Nephron progenitor cell (in vitro differentiated cells): ENCODE measurements around the gene IL6ST.
A peak's percentile ranks its signal among the peaks of the same experiment; 100 is the strongest.

Source experiments
- DNase-seq: peaks from one replicate; pipeline ENCODE4 v3.0.0; 2021
- H3K27ac Mint-ChIP-seq: 2 replicates; pipeline ENCODE4 v1.8.0; 2021; ENCODE audit warnings: mild to moderate bottlenecking, moderate library complexity, mixed read lengths
- H3K27me3 Mint-ChIP-seq: 2 replicates; pipeline ENCODE4 v1.8.0; 2021; ENCODE audit warnings: mild to moderate bottlenecking, low read depth, mixed read lengths; ENCODE audit not compliant: poor library complexity
- H3K36me3 Mint-ChIP-seq: 2 replicates; pipeline ENCODE4 v1.8.0; 2021; ENCODE audit warnings: low read depth, mixed read lengths
- H3K4me1 Mint-ChIP-seq: 2 replicates; pipeline ENCODE4 v1.8.0; 2021; ENCODE audit warnings: mixed read lengths
- H3K4me3 Mint-ChIP-seq: 2 replicates; pipeline ENCODE4 v1.8.0; 2021; ENCODE audit warnings: mild to moderate bottlenecking, moderate library complexity, mixed read lengths
- H3K9me3 Mint-ChIP-seq: 2 replicates; pipeline ENCODE4 v1.8.0; 2021; ENCODE audit warnings: mild to moderate bottlenecking, moderate library complexity, mixed read lengths
- TF ChIP-seq, protein P1 (sequence below): fragments of 200-600 bp; sonication (generic); IDR thresholded peaks from 2 replicates; pipeline ENCODE4 v1.5.0; 2021; ENCODE audit warnings: antibody characterized with exemption

Gene IL6ST

DNA sequence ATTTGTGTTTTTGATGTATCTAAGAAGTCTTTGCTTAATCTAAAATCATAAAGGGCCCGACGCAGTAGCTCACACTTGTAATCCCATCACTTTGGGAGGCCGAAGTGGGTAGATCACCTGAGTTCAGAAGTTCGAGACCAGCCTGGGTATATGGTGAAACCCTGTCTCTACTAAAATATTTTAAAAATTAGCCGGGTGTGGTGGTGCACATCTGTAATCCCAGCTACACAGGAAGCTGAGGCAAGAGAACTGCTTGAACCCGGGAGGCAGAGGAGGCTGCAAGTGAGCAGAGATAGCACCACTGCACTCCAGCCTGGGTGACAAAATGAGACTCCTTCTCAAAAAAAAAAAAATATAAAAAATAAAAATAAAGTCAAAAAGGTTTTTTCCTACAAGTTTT is 9.6 kb downstream of the IL6ST start:
- peaks cover 23% of the 10 kb centered on the region for H3K36me3 Mint-ChIP-seq
- H3K4me3 Mint-ChIP-seq, result no peak overlapping the region
- no peak overlapping the region for H3K27ac Mint-ChIP-seq
- peaks cover 11% of the 10 kb centered on the region for H3K4me1 Mint-ChIP-seq
- no peak for DNase-seq
- H3K27me3 Mint-ChIP-seq, result no peaks in the 10 kb centered on the region
- TF ChIP-seq, protein P1, sequence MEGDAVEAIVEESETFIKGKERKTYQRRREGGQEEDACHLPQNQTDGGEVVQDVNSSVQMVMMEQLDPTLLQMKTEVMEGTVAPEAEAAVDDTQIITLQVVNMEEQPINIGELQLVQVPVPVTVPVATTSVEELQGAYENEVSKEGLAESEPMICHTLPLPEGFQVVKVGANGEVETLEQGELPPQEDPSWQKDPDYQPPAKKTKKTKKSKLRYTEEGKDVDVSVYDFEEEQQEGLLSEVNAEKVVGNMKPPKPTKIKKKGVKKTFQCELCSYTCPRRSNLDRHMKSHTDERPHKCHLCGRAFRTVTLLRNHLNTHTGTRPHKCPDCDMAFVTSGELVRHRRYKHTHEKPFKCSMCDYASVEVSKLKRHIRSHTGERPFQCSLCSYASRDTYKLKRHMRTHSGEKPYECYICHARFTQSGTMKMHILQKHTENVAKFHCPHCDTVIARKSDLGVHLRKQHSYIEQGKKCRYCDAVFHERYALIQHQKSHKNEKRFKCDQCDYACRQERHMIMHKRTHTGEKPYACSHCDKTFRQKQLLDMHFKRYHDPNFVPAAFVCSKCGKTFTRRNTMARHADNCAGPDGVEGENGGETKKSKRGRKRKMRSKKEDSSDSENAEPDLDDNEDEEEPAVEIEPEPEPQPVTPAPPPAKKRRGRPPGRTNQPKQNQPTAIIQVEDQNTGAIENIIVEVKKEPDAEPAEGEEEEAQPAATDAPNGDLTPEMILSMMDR, result no peak
- no peaks in the 10 kb centered on the region for H3K9me3 Mint-ChIP-seq

DNA sequence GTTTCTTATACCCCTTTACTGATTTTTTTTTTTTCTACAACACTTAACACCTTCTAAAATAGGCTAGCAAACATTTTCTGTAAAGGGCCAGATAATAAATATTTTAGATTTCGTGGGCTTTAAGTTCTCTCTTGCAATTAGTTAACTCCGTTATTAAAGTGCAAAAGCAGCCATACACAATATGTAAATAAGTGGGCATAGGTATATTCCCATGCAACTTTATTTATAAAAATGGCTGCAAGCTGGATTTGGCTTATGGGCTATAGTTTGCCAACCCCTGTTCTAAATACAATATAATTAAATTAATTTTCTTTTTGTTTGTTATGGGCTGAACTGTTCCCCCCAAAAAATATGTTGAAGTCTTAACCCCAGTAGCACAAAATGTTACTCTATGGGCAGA is 10.8 kb downstream of the IL6ST start:
- Mint-ChIP-seq H3K4me3 (no peak overlapping the region), H3K27ac (peak overlapping the region; percentile 57), H3K9me3 (no peaks in the 10 kb centered on the region), H3K27me3 (no peaks in the 10 kb centered on the region), H3K36me3 (peaks cover 23% of the 10 kb centered on the region), H3K4me1 (peaks cover 4% of the 10 kb centered on the region)
- DNase-seq, result no peak
- TF ChIP-seq, protein P1, result no peak

DNA sequence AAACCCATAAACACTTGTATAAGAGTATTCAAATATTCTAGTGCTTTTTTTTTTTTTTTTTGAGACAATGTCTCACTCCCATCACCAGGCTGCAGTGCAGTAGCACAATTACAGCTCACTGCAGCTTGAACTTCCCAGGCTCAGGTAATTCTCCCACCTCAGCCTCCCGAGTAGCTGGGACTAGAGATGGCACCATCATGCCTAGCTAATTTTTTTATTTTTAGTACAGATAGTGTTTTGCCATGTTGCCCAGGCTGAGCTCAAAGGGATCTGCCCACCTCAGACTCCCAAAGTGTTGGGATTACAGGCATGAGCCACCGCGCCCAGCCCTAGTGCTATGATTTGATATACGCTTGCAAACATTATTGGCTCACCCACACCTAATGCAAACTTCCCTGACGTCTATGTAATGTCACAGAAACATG is 11.8 kb downstream of the IL6ST start:
- Mint-ChIP-seq H3K36me3 (peaks cover 27% of the 10 kb centered on the region), H3K27me3 (no peaks in the 10 kb centered on the region), H3K4me1 (peaks cover 8% of the 10 kb centered on the region), H3K27ac (no peak overlapping the region), H3K9me3 (no peaks in the 10 kb centered on the region), H3K4me3 (no peak overlapping the region)
- no peak for DNase-seq
- TF ChIP-seq, protein P1, result no peak

GRCh38 chr5:55973296-55973695 is 21.5 kb downstream of the IL6ST start:
- H3K27ac Mint-ChIP-seq, result peak overlapping the region; percentile 70
- H3K4me3 Mint-ChIP-seq, result no peak overlapping the region
- H3K36me3 Mint-ChIP-seq, result peaks cover 64% of the 10 kb centered on the region
- peaks cover 6% of the 10 kb centered on the region for H3K4me1 Mint-ChIP-seq
- TF ChIP-seq, protein P1, result no peak
- H3K27me3 Mint-ChIP-seq, result no peaks in the 10 kb centered on the region
- H3K9me3 Mint-ChIP-seq, result no peaks in the 10 kb centered on the region
- DNase-seq, result no peak

- H3K27ac Mint-ChIP-seq, result no peak overlapping the region
- H3K36me3 Mint-ChIP-seq, result peaks cover 54% of the 10 kb centered on the region
- peaks cover 6% of the 10 kb centered on the region for H3K4me1 Mint-ChIP-seq
- no peaks in the 10 kb centered on the region for H3K27me3 Mint-ChIP-seq
- H3K9me3 Mint-ChIP-seq, result no peaks in the 10 kb centered on the region
- DNase-seq, result no peak
- TF ChIP-seq, protein P1, result no peak
- H3K4me3 Mint-ChIP-seq, result no peak overlapping the region
These were observed 24.8 kb downstream of the IL6ST start for GRCh38 chr5:55969956-55970355.

DNA sequence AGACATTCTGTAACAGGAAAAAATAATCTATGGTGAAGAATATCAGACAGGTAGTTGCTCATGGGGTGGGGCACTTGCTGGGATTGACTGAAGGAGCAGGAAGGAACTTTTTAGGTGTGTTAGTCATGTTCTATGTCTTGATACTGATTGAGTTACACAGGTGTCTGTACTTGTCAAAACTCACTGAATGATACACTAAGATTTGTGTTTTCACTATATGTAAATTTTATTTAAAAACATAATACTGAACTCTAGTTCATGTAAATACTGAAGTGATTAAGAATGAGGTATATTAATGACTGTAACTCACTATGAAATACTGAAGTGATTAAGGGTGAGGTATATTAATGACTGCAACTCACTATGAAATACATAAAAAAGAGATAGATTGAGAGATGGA is 28.5 kb downstream of the IL6ST start:
- Mint-ChIP-seq H3K36me3 (peaks cover 47% of the 10 kb centered on the region), H3K9me3 (no peaks in the 10 kb centered on the region), H3K27me3 (no peaks in the 10 kb centered on the region), H3K4me3 (no peak overlapping the region), H3K27ac (no peak overlapping the region), H3K4me1 (no peaks in the 10 kb centered on the region)
- DNase-seq, result no peak
- TF ChIP-seq, protein P1, result no peak
